HPDE6-E6E7 (cell line): Measurements from ENCODE around the gene AGO3.
A peak's percentile ranks its signal among the peaks of the same experiment; 100 is the strongest.
"Not testable (repeated sequence)": the region's sequence is repeated elsewhere in the genome, so short reads cannot be mapped to it uniquely, and the experiment has no call there.

Experiments used
- DNase-seq: peaks from one replicate; pipeline ENCODE4 v3.0.0; 2011; ENCODE audit warnings: missing footprints; ENCODE audit errors: extremely low spot score

Gene AGO3

GRCh38 chr1:35930593-35931445 lies at the start of gene AGO3:
AGO3 (plus strand) TSS chr1:35931105; CDS start chr1:35931427, 322 bp downstream.
- DNase-seq, result peak; percentile 68

GRCh38 chr1:35881850-35882273 lies 49.0 kb upstream of the AGO3 start:
- DNase-seq, result no peak

- no peak for DNase-seq
These were observed 48.3 kb upstream of the AGO3 start for GRCh38 chr1:35882586-35882944.

GRCh38 chr1:35882945-35883634 lies 47.8 kb upstream of the AGO3 start, which contains the start of gene AGO1:
AGO1 (plus strand) TSS chr1:35883209; CDS start chr1:35883422, 213 bp downstream.
- DNase-seq, result peak; percentile 99

GRCh38 chr1:35883635-35884101 lies 47.2 kb upstream of the AGO3 start:
- no peak for DNase-seq

GRCh38 chr1:35884934-35885333 lies 46.0 kb upstream of the AGO3 start:
- DNase-seq, result no peak

GRCh38 chr1:35885961-35886558 lies 44.8 kb upstream of the AGO3 start:
- DNase-seq, result no peak

GRCh38 chr1:35886577-35887431 lies 44.1 kb upstream of the AGO3 start:
- DNase-seq, result no peak

- no peak for DNase-seq
These were observed 43.4 kb upstream of the AGO3 start for GRCh38 chr1:35887508-35887907.

GRCh38 chr1:35888255-35888654 lies 42.6 kb upstream of the AGO3 start:
- no peak for DNase-seq

- DNase-seq, result not testable (repeated sequence)
These were observed 41.9 kb upstream of the AGO3 start for GRCh38 chr1:35888981-35889380.

GRCh38 chr1:35893051-35893879 lies 37.6 kb upstream of the AGO3 start:
- no peak for DNase-seq

GRCh38 chr1:35894183-35894582 lies 36.7 kb upstream of the AGO3 start:
- no peak for DNase-seq

GRCh38 chr1:35894656-35895055 lies 36.2 kb upstream of the AGO3 start:
- no peak for DNase-seq

- no peak for DNase-seq
These were observed 31.0 kb upstream of the AGO3 start for GRCh38 chr1:35899941-35900340.

GRCh38 chr1:35901235-35901634 lies 29.7 kb upstream of the AGO3 start:
- no peak for DNase-seq

- DNase-seq, result no peak
These were observed 28.2 kb upstream of the AGO3 start for GRCh38 chr1:35902671-35903070.

GRCh38 chr1:35914717-35915116 lies 16.2 kb upstream of the AGO3 start:
- DNase-seq, result no peak

- DNase-seq, result no peak
These were observed 15.2 kb upstream of the AGO3 start for GRCh38 chr1:35915693-35916092.

- DNase-seq, result no peak
These were observed 7.1 kb upstream of the AGO3 start for GRCh38 chr1:35923791-35924221.

GRCh38 chr1:35924838-35925237 lies 6.1 kb upstream of the AGO3 start:
- DNase-seq, result no peak
